ENCODE results near the gene METTL17.
"Not testable (repeated sequence)": the region's sequence is repeated elsewhere in the genome, so short reads cannot be mapped to it uniquely, and the experiment has no call there.

The METTL17 gene

DNA sequence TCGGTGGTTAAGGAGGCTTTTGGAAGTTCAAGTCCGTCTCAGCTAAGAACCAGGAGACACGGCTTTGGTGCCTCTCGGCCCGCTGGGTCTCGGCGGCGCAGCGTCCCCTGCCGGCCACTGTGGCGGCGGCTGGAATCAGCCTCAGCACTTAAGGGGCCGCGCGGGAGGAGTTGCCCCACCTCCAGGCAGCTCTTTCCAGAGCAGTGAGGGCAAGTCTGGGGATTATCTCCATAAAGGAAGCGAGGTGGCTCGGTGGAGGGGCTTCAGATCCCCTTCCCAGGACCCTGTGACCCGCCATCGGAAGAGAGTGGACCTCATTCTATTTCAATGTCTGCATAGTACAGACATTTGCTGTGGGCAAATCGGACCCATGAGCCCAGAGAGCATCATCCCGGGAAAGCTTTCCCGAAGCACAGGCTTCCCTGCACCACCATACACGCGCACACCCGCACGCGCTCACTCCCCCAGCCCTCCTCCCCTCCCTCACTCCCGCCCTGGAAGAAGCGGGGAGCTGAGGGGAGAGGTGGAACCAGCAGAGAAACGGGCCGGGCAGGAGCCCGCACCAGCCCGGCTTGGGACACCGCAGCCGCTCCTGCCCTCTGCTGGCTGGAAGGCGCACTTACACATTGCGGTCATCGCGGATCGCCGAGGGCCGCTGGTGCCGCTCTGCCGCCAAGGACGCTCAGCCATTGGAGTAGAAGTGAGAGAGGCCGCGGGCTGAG is 18.6 kb upstream of the METTL17 start:
- FAIRE-seq: peak; percentile 92
- TF ChIP-seq POLR2A (IDR thresholded peaks at IDR 0.05; ENCODE audit: low read depth, low read length): no peak
- TF ChIP-seq POLR2AphosphoS5 (IDR thresholded peaks at IDR 0.05; ENCODE audit: low read depth, low read length): no peak
- no peak for TF ChIP-seq TAF1 (IDR thresholded peaks at IDR 0.05; ENCODE audit: low read depth, low read length)
- TF ChIP-seq POU2F2 (IDR thresholded peaks at IDR 0.05; ENCODE audit: low read depth, low read length): no peak
- TF ChIP-seq PAX5 (IDR thresholded peaks at IDR 0.05; ENCODE audit: insufficient read depth, low read length, severe bottlenecking): no peak
- TF ChIP-seq SPI1 (IDR thresholded peaks at IDR 0.05; ENCODE audit: low read depth, low read length): no peak
- peak; percentile 80 for DNase-seq (ENCODE audit: insufficient read length, low spot score)

DNA sequence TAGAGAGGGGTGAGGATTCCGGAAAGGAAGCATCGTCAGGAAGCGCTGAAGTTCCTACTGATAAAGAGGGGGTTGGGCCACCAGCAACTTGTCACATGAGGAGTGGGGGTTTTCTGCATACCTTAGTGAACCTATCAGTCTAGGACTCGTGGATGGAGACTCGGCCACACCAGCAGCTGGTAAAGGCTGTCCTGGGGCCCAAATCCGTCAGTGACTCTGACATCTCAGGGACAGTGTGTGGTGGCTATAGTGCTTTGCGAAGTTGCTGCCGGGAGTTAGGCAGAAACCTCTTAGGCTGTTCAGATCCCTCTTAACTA is 18.1 kb upstream of the METTL17 start:
- no peak for FAIRE-seq
- no peak for DNase-seq (ENCODE audit: insufficient read length, low spot score)
- TF ChIP-seq PAX5 (IDR thresholded peaks at IDR 0.05; ENCODE audit: insufficient read depth, low read length, severe bottlenecking): no peak
- TF ChIP-seq TAF1 (IDR thresholded peaks at IDR 0.05; ENCODE audit: low read depth, low read length): no peak
- no peak for TF ChIP-seq POU2F2 (IDR thresholded peaks at IDR 0.05; ENCODE audit: low read depth, low read length)
- TF ChIP-seq SPI1 (IDR thresholded peaks at IDR 0.05; ENCODE audit: low read depth, low read length): no peak
- TF ChIP-seq POLR2A (IDR thresholded peaks at IDR 0.05; ENCODE audit: low read depth, low read length): no peak
- no peak for TF ChIP-seq POLR2AphosphoS5 (IDR thresholded peaks at IDR 0.05; ENCODE audit: low read depth, low read length)

DNA sequence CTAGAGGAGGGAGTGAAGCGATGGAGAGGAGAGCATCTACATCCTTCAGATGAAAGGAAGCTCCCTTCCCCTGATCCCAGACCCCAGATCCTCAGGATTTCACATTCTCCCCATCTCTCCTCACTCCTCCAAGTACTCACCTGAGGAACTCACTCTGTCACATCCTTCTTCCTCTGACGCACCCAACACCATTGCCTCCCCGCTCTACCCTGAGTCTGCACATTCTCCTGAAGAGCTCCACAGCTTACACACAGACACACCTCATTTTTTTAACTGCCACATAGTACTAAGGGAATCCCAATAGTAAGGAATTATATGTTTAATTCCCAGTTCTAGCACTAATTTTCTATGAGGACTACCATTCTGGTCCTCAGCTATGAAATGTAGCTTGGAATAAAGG is 16.3 kb upstream of the METTL17 start:
- DNase-seq (ENCODE audit: insufficient read length, low spot score) (no peak), FAIRE-seq (no peak)
- TF ChIP-seq TAF1 (IDR thresholded peaks at IDR 0.05; ENCODE audit: low read depth, low read length) (no peak), PAX5 (IDR thresholded peaks at IDR 0.05; ENCODE audit: insufficient read depth, low read length, severe bottlenecking) (no peak), POU2F2 (IDR thresholded peaks at IDR 0.05; ENCODE audit: low read depth, low read length) (no peak), POLR2AphosphoS5 (IDR thresholded peaks at IDR 0.05; ENCODE audit: low read depth, low read length) (no peak), POLR2A (IDR thresholded peaks at IDR 0.05; ENCODE audit: low read depth, low read length) (no peak), SPI1 (IDR thresholded peaks at IDR 0.05; ENCODE audit: low read depth, low read length) (no peak)

DNA sequence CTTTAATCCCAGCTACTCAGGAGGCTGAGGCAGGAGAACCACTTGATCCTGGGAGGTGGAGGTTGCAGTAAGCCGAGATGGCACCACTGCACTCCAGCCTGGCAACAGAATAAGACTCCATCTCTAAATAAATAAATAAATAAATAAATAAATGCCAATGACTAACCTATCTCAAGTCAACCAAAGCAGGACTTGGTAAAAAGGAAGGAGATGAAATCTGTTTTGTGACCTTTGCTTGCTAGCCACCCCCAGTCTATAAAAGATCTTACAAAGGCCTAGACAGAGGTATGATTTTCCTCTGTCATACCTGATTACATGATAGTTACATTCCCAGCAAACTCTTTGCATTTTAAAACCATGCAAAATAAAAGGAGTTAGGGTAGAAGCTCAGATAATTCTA is 13.5 kb upstream of the METTL17 start:
- FAIRE-seq: no peak
- TF ChIP-seq TAF1 (IDR thresholded peaks at IDR 0.05; ENCODE audit: low read depth, low read length) (no peak), POLR2AphosphoS5 (IDR thresholded peaks at IDR 0.05; ENCODE audit: low read depth, low read length) (no peak), POLR2A (IDR thresholded peaks at IDR 0.05; ENCODE audit: low read depth, low read length) (no peak), POU2F2 (IDR thresholded peaks at IDR 0.05; ENCODE audit: low read depth, low read length) (no peak), PAX5 (IDR thresholded peaks at IDR 0.05; ENCODE audit: insufficient read depth, low read length, severe bottlenecking) (no peak), SPI1 (IDR thresholded peaks at IDR 0.05; ENCODE audit: low read depth, low read length) (no peak)
- no peak for DNase-seq (ENCODE audit: insufficient read length, low spot score)

DNA sequence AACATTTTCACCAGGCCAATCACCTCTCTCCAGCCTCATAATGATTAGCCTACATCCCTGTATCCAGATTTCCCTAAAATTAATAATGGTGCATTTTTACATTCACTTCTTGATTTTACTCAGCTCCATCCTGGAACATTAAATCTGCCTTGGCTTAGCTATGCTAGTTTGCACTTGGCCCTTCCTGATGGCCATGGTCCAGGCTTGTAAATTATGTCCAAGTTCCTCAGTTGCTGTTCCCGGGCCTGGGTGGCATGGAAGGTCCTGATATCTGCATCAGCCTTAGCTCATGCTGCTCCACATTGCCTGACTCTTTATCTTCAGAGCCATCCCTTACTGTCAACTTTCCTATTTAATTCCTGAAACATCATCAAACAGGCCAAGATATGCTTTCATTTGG is 11.1 kb upstream of the METTL17 start:
- FAIRE-seq (no peak), DNase-seq (ENCODE audit: insufficient read length, low spot score) (no peak)
- TF ChIP-seq POLR2A (IDR thresholded peaks at IDR 0.05; ENCODE audit: low read depth, low read length) (no peak), POLR2AphosphoS5 (IDR thresholded peaks at IDR 0.05; ENCODE audit: low read depth, low read length) (no peak), POU2F2 (IDR thresholded peaks at IDR 0.05; ENCODE audit: low read depth, low read length) (no peak), SPI1 (IDR thresholded peaks at IDR 0.05; ENCODE audit: low read depth, low read length) (no peak), PAX5 (IDR thresholded peaks at IDR 0.05; ENCODE audit: insufficient read depth, low read length, severe bottlenecking) (no peak), TAF1 (IDR thresholded peaks at IDR 0.05; ENCODE audit: low read depth, low read length) (no peak)

DNA sequence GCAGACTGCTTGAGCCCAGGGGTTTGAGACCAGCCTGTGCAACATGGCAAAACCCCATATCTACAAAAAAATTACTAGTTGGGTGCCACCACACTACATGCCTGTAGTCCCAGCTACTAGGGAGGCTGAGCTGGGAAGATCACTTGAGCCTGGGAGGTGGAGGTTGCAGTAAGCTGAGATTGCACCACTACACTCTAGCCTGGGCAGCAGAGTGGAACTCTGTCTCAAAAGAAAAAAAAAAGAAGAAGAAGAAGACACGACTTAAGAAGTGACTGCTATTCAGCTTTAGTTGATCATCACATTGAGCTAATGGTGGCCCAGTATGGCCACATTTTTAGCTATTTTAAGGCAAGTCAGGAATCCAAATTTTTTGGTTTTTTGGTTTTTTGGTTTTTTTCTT is 8.9 kb upstream of the METTL17 start:
- TF ChIP-seq POU2F2 (IDR thresholded peaks at IDR 0.05; ENCODE audit: low read depth, low read length): no peak
- TF ChIP-seq TAF1 (IDR thresholded peaks at IDR 0.05; ENCODE audit: low read depth, low read length): no peak
- no peak for TF ChIP-seq PAX5 (IDR thresholded peaks at IDR 0.05; ENCODE audit: insufficient read depth, low read length, severe bottlenecking)
- TF ChIP-seq SPI1 (IDR thresholded peaks at IDR 0.05; ENCODE audit: low read depth, low read length): no peak
- TF ChIP-seq POLR2AphosphoS5 (IDR thresholded peaks at IDR 0.05; ENCODE audit: low read depth, low read length): no peak
- TF ChIP-seq POLR2A (IDR thresholded peaks at IDR 0.05; ENCODE audit: low read depth, low read length): no peak
- DNase-seq (ENCODE audit: insufficient read length, low spot score) (no peak), FAIRE-seq (no peak)

DNA sequence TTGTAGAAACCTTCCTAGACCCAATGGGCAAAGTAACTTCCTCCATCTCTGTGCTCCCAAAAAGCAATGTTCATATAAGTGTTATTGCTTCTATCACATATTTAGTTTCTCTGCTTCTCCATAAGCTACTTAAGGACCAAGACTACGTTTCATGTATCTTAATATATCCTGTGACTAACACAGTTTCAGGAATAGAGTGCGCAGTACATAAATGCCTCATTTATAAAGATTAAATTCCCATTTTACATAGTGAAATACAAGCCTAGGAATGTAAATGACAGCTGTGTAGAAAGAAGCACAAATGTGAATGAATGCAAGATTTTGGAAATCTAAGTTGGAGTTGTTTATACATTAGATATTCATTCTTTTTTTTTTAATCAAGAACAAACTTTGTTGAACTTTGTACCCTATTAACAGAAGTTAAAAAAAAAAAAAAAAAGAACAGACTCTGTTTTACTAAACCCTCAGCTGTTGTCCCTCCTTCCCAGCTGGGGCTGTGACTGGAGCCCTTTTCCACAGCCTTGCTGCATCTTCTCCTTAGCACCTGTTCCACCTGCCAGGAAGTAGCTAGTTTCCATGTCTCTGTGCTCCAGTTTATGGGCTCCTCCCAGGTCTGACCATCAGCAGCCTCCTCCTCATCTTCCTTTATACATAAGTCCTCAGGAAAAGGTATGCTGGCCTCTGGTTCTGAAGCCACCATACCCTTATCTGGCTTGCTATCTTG is 7.0 kb upstream of the METTL17 start:
- DNase-seq (ENCODE audit: insufficient read length, low spot score) (no peak), FAIRE-seq (no peak)
- TF ChIP-seq POU2F2 (IDR thresholded peaks at IDR 0.05; ENCODE audit: low read depth, low read length): no peak
- TF ChIP-seq POLR2AphosphoS5 (IDR thresholded peaks at IDR 0.05; ENCODE audit: low read depth, low read length): no peak
- TF ChIP-seq TAF1 (IDR thresholded peaks at IDR 0.05; ENCODE audit: low read depth, low read length): no peak
- no peak for TF ChIP-seq PAX5 (IDR thresholded peaks at IDR 0.05; ENCODE audit: insufficient read depth, low read length, severe bottlenecking)
- no peak for TF ChIP-seq POLR2A (IDR thresholded peaks at IDR 0.05; ENCODE audit: low read depth, low read length)
- TF ChIP-seq SPI1 (IDR thresholded peaks at IDR 0.05; ENCODE audit: low read depth, low read length): no peak

DNA sequence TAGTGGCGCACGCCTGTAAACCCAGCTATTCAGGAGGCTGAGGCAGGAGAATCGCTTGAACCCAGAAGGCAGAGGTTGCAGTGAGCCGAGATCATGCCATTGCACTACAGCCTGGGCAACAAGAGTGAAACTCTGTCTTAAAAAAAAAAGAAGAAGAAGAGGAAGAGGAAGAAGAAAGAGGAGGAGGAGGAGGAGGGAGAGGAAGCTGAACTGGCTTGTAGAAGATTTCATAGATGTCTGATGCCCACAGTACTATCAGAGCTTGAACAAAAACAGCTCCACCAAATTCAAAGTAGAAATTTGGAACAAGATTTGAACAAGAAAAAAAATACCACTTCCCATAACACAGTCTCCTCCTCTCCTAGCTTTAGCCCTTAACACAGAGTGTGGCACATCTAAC is 4.1 kb upstream of the METTL17 start:
- not testable (repeated sequence) for FAIRE-seq; DNase-seq (ENCODE audit: insufficient read length, low spot score)

DNA sequence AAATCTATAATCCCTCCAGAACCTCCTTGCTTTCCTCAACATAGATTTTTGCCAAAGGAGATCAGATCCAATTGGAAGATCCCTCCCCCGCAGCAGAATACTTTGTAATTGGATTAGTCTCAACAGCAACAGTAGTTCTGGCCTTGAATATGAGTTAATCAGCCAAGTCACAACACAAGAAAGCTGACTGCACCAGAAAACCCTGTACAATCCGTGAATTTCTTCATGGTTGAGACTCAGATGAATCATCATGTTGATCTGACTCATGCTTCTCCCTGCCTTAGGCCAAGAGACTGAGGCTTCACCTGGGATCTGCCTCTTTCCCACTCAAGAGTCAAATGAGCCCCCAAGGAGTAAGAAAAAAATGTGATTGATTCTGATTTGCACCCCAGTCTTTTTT is 3.0 kb upstream of the METTL17 start:
- no peak for DNase-seq (ENCODE audit: insufficient read length, low spot score)
- TF ChIP-seq PAX5 (IDR thresholded peaks at IDR 0.05; ENCODE audit: insufficient read depth, low read length, severe bottlenecking) (no peak), POLR2AphosphoS5 (IDR thresholded peaks at IDR 0.05; ENCODE audit: low read depth, low read length) (no peak), POU2F2 (IDR thresholded peaks at IDR 0.05; ENCODE audit: low read depth, low read length) (no peak), POLR2A (IDR thresholded peaks at IDR 0.05; ENCODE audit: low read depth, low read length) (no peak)
- no peak for FAIRE-seq
